DOHH2 (cell line): ENCODE results near the gene COL27A1.

Source experiments
- CTCF ChIP-seq: fragments of 200-600 bp; sonication (generic); IDR thresholded peaks from one replicate; pipeline ENCODE4 v1.5.1; 2014; ENCODE audit warnings: antibody characterized with exemption, mild to moderate bottlenecking, low read depth, low read length; ENCODE audit not compliant: poor library complexity, severe bottlenecking
- EZH2phosphoT487 ChIP-seq: fragments of 200-600 bp; sonication (generic); IDR thresholded peaks from 2 replicates; pipeline ENCODE4 v1.6.1; 2017; ENCODE audit warnings: borderline replicate concordance, mild to moderate bottlenecking, antibody characterized with exemption, low read length, moderate library complexity, mixed read lengths

- TF ChIP-seq CTCF, result no peak
- no peak for TF ChIP-seq EZH2phosphoT487
Observed at GRCh38 chr9:114200721-114201300, 45.5 kb downstream of the COL27A1 start.
